ENCODE measurements around the gene MYOCD.

MYOCD gene

GRCh38 chr17:12643822-12644221, 21.9 kb upstream of the MYOCD start:
- DNase-seq (ENCODE audit: low spot score), result no peak

GRCh38 chr17:12644623-12645022, 21.1 kb upstream of the MYOCD start:
- no peak for DNase-seq (ENCODE audit: low spot score)

GRCh38 chr17:12646761-12647422, 18.8 kb upstream of the MYOCD start:
- DNase-seq (ENCODE audit: low spot score), result no peak

GRCh38 chr17:12648498-12648897, 17.2 kb upstream of the MYOCD start:
- no peak for DNase-seq (ENCODE audit: low spot score)

GRCh38 chr17:12655936-12656335, 9.8 kb upstream of the MYOCD start:
- no peak for DNase-seq (ENCODE audit: low spot score)

GRCh38 chr17:12656354-12656753, 9.3 kb upstream of the MYOCD start:
- DNase-seq (ENCODE audit: low spot score), result no peak

GRCh38 chr17:12659500-12659899, 6.2 kb upstream of the MYOCD start:
- no peak for DNase-seq (ENCODE audit: low spot score)

GRCh38 chr17:12664252-12664651, 1.4 kb upstream of the MYOCD start:
- no peak for DNase-seq (ENCODE audit: low spot score)

- no peak for DNase-seq (ENCODE audit: low spot score)
These were observed 812 bp upstream of the MYOCD start for GRCh38 chr17:12664894-12665262.

GRCh38 chr17:12666718-12667117, 1.0 kb downstream of the MYOCD start:
- no peak for DNase-seq (ENCODE audit: low spot score)

GRCh38 chr17:12667299-12667958, 1.7 kb downstream of the MYOCD start:
- DNase-seq (ENCODE audit: low spot score), result peak; percentile 66

- no peak for DNase-seq (ENCODE audit: low spot score)
These were observed 6.2 kb downstream of the MYOCD start for GRCh38 chr17:12671906-12672305.

GRCh38 chr17:12672947-12673346, 7.3 kb downstream of the MYOCD start:
- DNase-seq (ENCODE audit: low spot score), result no peak

GRCh38 chr17:12673788-12674187, 8.1 kb downstream of the MYOCD start:
- no peak for DNase-seq (ENCODE audit: low spot score)

- DNase-seq (ENCODE audit: low spot score), result no peak
These were observed 14.8 kb downstream of the MYOCD start for GRCh38 chr17:12680407-12680897.

GRCh38 chr17:12680993-12681392, 15.3 kb downstream of the MYOCD start:
- no peak for DNase-seq (ENCODE audit: low spot score)

GRCh38 chr17:12683299-12683698, 17.6 kb downstream of the MYOCD start:
- DNase-seq (ENCODE audit: low spot score), result no peak

- no peak for DNase-seq (ENCODE audit: low spot score)
These were observed 20.8 kb downstream of the MYOCD start for GRCh38 chr17:12686486-12686885.

GRCh38 chr17:12688382-12688781, 22.7 kb downstream of the MYOCD start:
- no peak for DNase-seq (ENCODE audit: low spot score)

GRCh38 chr17:12691173-12691572, 25.5 kb downstream of the MYOCD start:
- no peak for DNase-seq (ENCODE audit: low spot score)

GRCh38 chr17:12693640-12694039, 27.9 kb downstream of the MYOCD start:
- no peak for DNase-seq (ENCODE audit: low spot score)

- DNase-seq (ENCODE audit: low spot score), result no peak
These were observed 40.4 kb downstream of the MYOCD start for GRCh38 chr17:12706070-12706469.

- DNase-seq (ENCODE audit: low spot score), result no peak
These were observed 43.4 kb downstream of the MYOCD start for GRCh38 chr17:12709063-12709462.

GRCh38 chr17:12712415-12712814, 46.7 kb downstream of the MYOCD start:
- no peak for DNase-seq (ENCODE audit: low spot score)
